CD14-positive monocyte (primary cell): Measurements from ENCODE around the gene SLA2. TPM values are rescaled to one million over a fixed set of nuclear protein-coding genes. Genes with fewer than 3 reads are reported as not detected.
A peak's percentile ranks its signal among the peaks of the same experiment; 100 is the strongest.

Experiments
- DNase-seq, 3 donors: peaks; one replicate each; pipeline ENCODE4 v3.0.0-alpha.2; 2011 to 2022
- H2AFZ ChIP-seq: 2 replicates; pipeline ENCODE4 v1.6.0; 2012; ENCODE audit warnings: mild to moderate bottlenecking, low read depth, low read length, inconsistent platforms; ENCODE audit not compliant: insufficient read depth, poor library complexity, severe bottlenecking
- H3K27ac ChIP-seq, 2 donors: 1 replicate in 1 of 2; 2 replicates in 1 of 2; pipeline ENCODE4 v1.5.1; 2012 to 2013; ENCODE audit warnings: low read length in 2 of 2, control low read depth in 1 of 2, inconsistent platforms in 1 of 2, low read depth in 1 of 2, mild to moderate bottlenecking in 1 of 2
- H3K27me3 ChIP-seq, 2 donors: one replicate each; pipeline versions ENCODE4 v1.6.0 to v1.6.1; 2011 to 2013; ENCODE audit warnings: low read length in 2 of 2; ENCODE audit not compliant: control insufficient read depth in 2 of 2, insufficient read depth in 2 of 2
- H3K36me3 ChIP-seq, 2 donors: replicated peaks in 1 of 2; 1 replicate in 1 of 2; 2 replicates in 1 of 2; pipeline versions ENCODE4 v1.5.1 to v1.6.1; 2012 to 2013; ENCODE audit warnings: low read length in 2 of 2, control low read depth in 1 of 2, inconsistent platforms in 1 of 2, mild to moderate bottlenecking in 1 of 2; ENCODE audit not compliant: insufficient read depth in 2 of 2, control insufficient read depth in 1 of 2
- H3K4me1 ChIP-seq, 2 donors: 1 replicate in 1 of 2; 2 replicates in 1 of 2; pipeline versions ENCODE4 v1.5.1 to v1.6.1; 2012 to 2013; ENCODE audit warnings: low read length in 2 of 2, control low read depth in 1 of 2, inconsistent platforms in 1 of 2, mild to moderate bottlenecking in 1 of 2, moderate library complexity in 1 of 2; ENCODE audit not compliant: insufficient read depth in 2 of 2, control insufficient read depth in 1 of 2
- H3K4me2 ChIP-seq: replicated peaks from 2 replicates; pipeline ENCODE3; 2012; ENCODE audit warnings: low read length, moderate library complexity, mild to moderate bottlenecking; ENCODE audit not compliant: poor library complexity, severe bottlenecking; ENCODE audit errors: extremely low read depth
- H3K4me3 ChIP-seq, 3 experiments: fragments of 200-600 bp in 1 of 3; sonication (generic) in 1 of 3; replicated peaks in 1 of 3; 1 replicate in 2 of 3; 2 replicates in 1 of 3; pipeline ENCODE4 v1.5.1; 2011 to 2013; ENCODE audit warnings: low read length in 3 of 3, mild to moderate bottlenecking in 3 of 3, control low read depth in 2 of 3, low read depth in 2 of 3, inconsistent platforms in 1 of 3, moderate library complexity in 1 of 3
- H3K79me2 ChIP-seq: 2 replicates; pipeline ENCODE4 v1.6.0; 2012; ENCODE audit warnings: mild to moderate bottlenecking, control low read depth, inconsistent platforms, low read length, moderate library complexity; ENCODE audit not compliant: insufficient read depth
- H3K9ac ChIP-seq: 2 replicates; pipeline ENCODE4 v1.6.0; 2017; ENCODE audit warnings: low read length, mild to moderate bottlenecking; ENCODE audit not compliant: insufficient read depth, poor library complexity, severe bottlenecking
- H3K9me3 ChIP-seq, 2 donors: replicated peaks in 1 of 2; 1 replicate in 1 of 2; 2 replicates in 1 of 2; pipeline versions ENCODE4 v1.5.1 to v1.6.1; 2012 to 2013; ENCODE audit warnings: low read length in 2 of 2, control low read depth in 1 of 2; ENCODE audit not compliant: control insufficient read depth in 1 of 2, insufficient read depth in 1 of 2
- H4K20me1 ChIP-seq: 2 replicates; pipeline ENCODE4 v1.6.0; 2012; ENCODE audit warnings: mild to moderate bottlenecking, low read length, control low read depth, moderate library complexity; ENCODE audit not compliant: insufficient read depth
- H3K27ac Mint-ChIP-seq, 7 donors: one replicate each; pipeline ENCODE4 v1.8.0; 2020; ENCODE audit warnings: mild to moderate bottlenecking in 7 of 7, mixed read lengths in 7 of 7, moderate library complexity in 6 of 7, inconsistent platforms in 2 of 7
- H3K27me3 Mint-ChIP-seq, 3 donors: one replicate each; pipeline ENCODE4 v1.8.0; 2021 to 2022; ENCODE audit warnings: low read depth in 3 of 3, mild to moderate bottlenecking in 3 of 3, mixed read lengths in 3 of 3, moderate library complexity in 3 of 3, inconsistent platforms in 1 of 3
- H3K36me3 Mint-ChIP-seq, 2 donors: one replicate each; pipeline ENCODE4 v1.8.0; 2020; ENCODE audit warnings: mixed read lengths in 2 of 2, inconsistent platforms in 1 of 2, mild to moderate bottlenecking in 1 of 2
- H3K4me1 Mint-ChIP-seq: one replicate; pipeline ENCODE4 v1.8.0; 2020; ENCODE audit warnings: mild to moderate bottlenecking, mixed read lengths
- H3K4me3 Mint-ChIP-seq, 2 donors: one replicate each; pipeline ENCODE4 v1.8.0; 2020; ENCODE audit warnings: mild to moderate bottlenecking in 2 of 2, mixed read lengths in 2 of 2, moderate library complexity in 1 of 2
- H3K9me3 Mint-ChIP-seq, 7 donors: one replicate each; pipeline ENCODE4 v1.8.0; 2020 to 2022; ENCODE audit warnings: mixed read lengths in 7 of 7, mild to moderate bottlenecking in 6 of 7, moderate library complexity in 6 of 7, inconsistent platforms in 2 of 7
- WGBS: methylation state at CpG from one replicate; pipeline ENCODE4 v1.1.5; 2013; ENCODE audit warnings: missing lambda C conversion rate; ENCODE audit not compliant: insufficient coverage; 5-methylcytosine and 5-hydroxymethylcytosine counted together
- intact Hi-C, 2 donors: fragments of 100-400 bp; cut with micrococcal nuclease; formaldehyde crosslinking; loops; one replicate each; pipeline versions ENCODE4 v1.15.0 to v1.15.1; 2023
- polyA plus RNA-seq, 3 donors: library from polyadenylated mRNA; depleted of rRNA in 1 of 3; unstranded in 2 of 3; stranded (reverse) in 1 of 3; fragments of 300-500 nt in 2 of 3; fragments of >200 nt in 1 of 3; fragmentation: Illumina TruSeq in 2 of 3; gene quantifications; 1 replicate in 2 of 3; 2 replicates in 1 of 3; pipeline ENCODE4 v1.2.3, GENCODE V29; 2012 to 2021
- TF ChIP-seq, protein P1 (sequence below): fragments of 200-600 bp; IDR thresholded peaks from one replicate; pipeline ENCODE4 v1.8.0; 2022; ENCODE audit warnings: antibody characterized with exemption, mild to moderate bottlenecking

The SLA2 gene
- polyA plus RNA-seq, 3 donors = 0.16 to 0.19 (median 0.17) TPM

DNA sequence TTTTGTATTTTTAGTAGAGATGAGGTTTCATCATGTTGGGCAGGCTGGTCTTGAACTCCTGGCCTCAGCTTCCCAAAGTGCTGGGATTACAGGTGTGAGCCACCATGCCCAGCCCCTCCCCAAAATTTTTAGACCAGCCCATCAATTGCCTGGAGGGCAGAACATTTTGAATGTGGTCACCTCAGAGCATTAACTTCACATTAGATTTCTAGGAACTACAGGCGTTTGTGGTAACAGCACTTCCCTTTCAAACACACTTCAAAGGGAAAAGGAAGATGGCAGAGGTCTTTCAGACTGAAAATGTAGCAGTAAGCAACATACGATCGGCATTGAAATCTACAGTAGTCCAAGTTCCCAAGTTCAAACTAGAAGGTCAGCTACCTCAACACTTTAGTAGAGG lies 12.3 kb upstream of the SLA2 start:
- H3K27ac Mint-ChIP-seq = peak overlapping the region in 2 of 7 donors; percentile 42 to 50
- DNase-seq = no peak
- no peak overlapping the region for H3K4me3 ChIP-seq

DNA sequence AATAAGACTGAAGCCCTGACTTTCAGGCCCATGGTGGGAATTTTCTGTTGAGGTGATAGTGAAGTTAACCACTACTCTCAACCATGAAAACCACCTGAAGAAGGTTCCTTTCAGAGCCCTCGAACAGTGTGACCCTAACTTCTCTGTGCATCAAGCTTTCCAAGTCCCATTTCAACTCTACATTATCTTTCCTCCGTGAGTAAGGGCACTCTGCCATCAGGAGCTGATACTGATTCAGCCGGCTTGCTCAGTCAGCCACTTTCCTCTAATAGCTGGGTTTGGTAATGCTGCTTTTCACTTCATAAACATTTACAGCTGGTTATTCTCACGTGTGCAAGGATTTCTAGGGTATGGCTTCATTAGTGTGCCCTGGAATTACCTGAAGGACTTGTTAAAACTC lies 10.7 kb upstream of the SLA2 start:
- Histone ChIP-seq H4K20me1 (no peaks in the 10 kb centered on the region), H3K27ac (no peak overlapping the region), H3K27me3 (no peaks in the 10 kb centered on the region), H3K4me1 (peaks cover 5 to 8% of the 10 kb centered on the region in 2 donors), H2AFZ (no peak overlapping the region), H3K79me2 (no peaks in the 10 kb centered on the region), H3K4me2 (no peak overlapping the region), H3K36me3 (peaks cover 0 to 28% of the 10 kb centered on the region in 2 donors), H3K9ac (no peak overlapping the region), H3K9me3 (no peaks in the 10 kb centered on the region), H3K4me3 (no peak overlapping the region)
- no peak for DNase-seq
- TF ChIP-seq, protein P1, sequence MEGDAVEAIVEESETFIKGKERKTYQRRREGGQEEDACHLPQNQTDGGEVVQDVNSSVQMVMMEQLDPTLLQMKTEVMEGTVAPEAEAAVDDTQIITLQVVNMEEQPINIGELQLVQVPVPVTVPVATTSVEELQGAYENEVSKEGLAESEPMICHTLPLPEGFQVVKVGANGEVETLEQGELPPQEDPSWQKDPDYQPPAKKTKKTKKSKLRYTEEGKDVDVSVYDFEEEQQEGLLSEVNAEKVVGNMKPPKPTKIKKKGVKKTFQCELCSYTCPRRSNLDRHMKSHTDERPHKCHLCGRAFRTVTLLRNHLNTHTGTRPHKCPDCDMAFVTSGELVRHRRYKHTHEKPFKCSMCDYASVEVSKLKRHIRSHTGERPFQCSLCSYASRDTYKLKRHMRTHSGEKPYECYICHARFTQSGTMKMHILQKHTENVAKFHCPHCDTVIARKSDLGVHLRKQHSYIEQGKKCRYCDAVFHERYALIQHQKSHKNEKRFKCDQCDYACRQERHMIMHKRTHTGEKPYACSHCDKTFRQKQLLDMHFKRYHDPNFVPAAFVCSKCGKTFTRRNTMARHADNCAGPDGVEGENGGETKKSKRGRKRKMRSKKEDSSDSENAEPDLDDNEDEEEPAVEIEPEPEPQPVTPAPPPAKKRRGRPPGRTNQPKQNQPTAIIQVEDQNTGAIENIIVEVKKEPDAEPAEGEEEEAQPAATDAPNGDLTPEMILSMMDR = no peak
- Mint-ChIP-seq H3K27ac (no peak overlapping the region), H3K4me1 (peaks cover 8% of the 10 kb centered on the region), H3K9me3 (peaks cover 0 to 2% (median 0%) of the 10 kb centered on the region in 7 donors), H3K36me3 (peaks cover 38 to 46% of the 10 kb centered on the region in 2 donors), H3K27me3 (no peaks in the 10 kb centered on the region), H3K4me3 (no peak overlapping the region)
- 100% methylated on average over 2 of the region's 4 CpGs for WGBS
- intact Hi-C loops = no loop called here

More for the DNA sequence above, 12.3 kb upstream of the SLA2 start:
- Histone ChIP-seq H3K27ac (no peak overlapping the region), H3K4me2 (no peak overlapping the region), H3K27me3 (no peaks in the 10 kb centered on the region), H4K20me1 (no peaks in the 10 kb centered on the region), H3K9me3 (no peaks in the 10 kb centered on the region), H3K79me2 (no peaks in the 10 kb centered on the region), H3K4me1 (peaks cover 14 to 16% of the 10 kb centered on the region in 2 donors), H2AFZ (no peak overlapping the region), H3K9ac (no peak overlapping the region), H3K36me3 (peaks cover 0 to 20% of the 10 kb centered on the region in 2 donors)
- H3K36me3 Mint-ChIP-seq = peaks cover 28 to 38% of the 10 kb centered on the region in 2 donors
- H3K9me3 Mint-ChIP-seq = peaks cover 0 to 2% (median 0%) of the 10 kb centered on the region in 7 donors
- H3K4me3 Mint-ChIP-seq = peak overlapping the region in 1 of 2 donors; percentile 37
- WGBS = no CpG with 5 or more reads among the region's 3 CpGs
- no peaks in the 10 kb centered on the region for H3K27me3 Mint-ChIP-seq
- intact Hi-C loops = no loop called here
- H3K4me1 Mint-ChIP-seq = peaks cover 16% of the 10 kb centered on the region
- TF ChIP-seq, protein P1 = no peak
